Spleen (tissue), 7 donors: ENCODE data around the gene PFKL.

ENCODE experiments used
- CTCF ChIP-seq, 11 experiments: fragments of 200-600 bp in 7 of 11; fragments of 450-650 bp in 4 of 11; sonication (generic) in 4 of 11; IDR thresholded peaks in 8 of 11; conservative IDR thresholded peaks in 3 of 11; 1 replicate in 7 of 11; 2 replicates in 4 of 11; pipeline versions ENCODE4 v1.4.0 to v1.8.0; 2016 to 2021; ENCODE audit warnings: antibody characterized with exemption in 11 of 11, inconsistent platforms in 4 of 11, mild to moderate bottlenecking in 1 of 11
- POLR2A ChIP-seq, 3 donors: fragments of 450-650 bp; IDR thresholded peaks; one replicate each; pipeline ENCODE4 v1.5.1; 2017; ENCODE audit warnings: antibody characterized with exemption in 3 of 3, mild to moderate bottlenecking in 1 of 3
- POLR2AphosphoS5 ChIP-seq, 3 donors: sonication (generic); formaldehyde crosslinking; IDR thresholded peaks; one replicate each; pipeline ENCODE4 v1.5.1; 2017; ENCODE audit warnings: antibody characterized with exemption in 3 of 3
- donor health status: DM: no; HTN: no; CAD: no; lungs with moderate emphysema.
- donor health status: DM: no; HTN: no; CAD: no.
- donor health status: DM: no; HTN: no; CAD: no.

GRCh38 chr21:44286086-44286715 lies 13.7 kb upstream of the PFKL start:
- TF ChIP-seq CTCF (IDR thresholded peaks at IDR 0.05 in 8 of 11, conservative IDR thresholded peaks at IDR 0.05 in 3 of 11): no peak
- TF ChIP-seq POLR2AphosphoS5 (IDR thresholded peaks at IDR 0.05): no peak
- no peak for TF ChIP-seq POLR2A (IDR thresholded peaks at IDR 0.05)
